ENCODE measurements around the gene AK3. TPM values are rescaled to one million over a fixed set of nuclear protein-coding genes. Genes with fewer than 3 reads are reported as not detected.
A peak's percentile ranks its signal among the peaks of the same experiment; 100 is the strongest.

The AK3 gene
- total RNA-seq (53.9 and 90.3 TPM in 2 replicates), polyA plus RNA-seq (56.3 and 66.3 TPM in 2 replicates), polyA minus RNA-seq (ENCODE audit: low replicate concordance) (8.2 and 13.4 TPM in 2 replicates)
- 44.2 and 50.3 TPM in 2 replicates for polyA plus RNA-seq (2012)

DNA sequence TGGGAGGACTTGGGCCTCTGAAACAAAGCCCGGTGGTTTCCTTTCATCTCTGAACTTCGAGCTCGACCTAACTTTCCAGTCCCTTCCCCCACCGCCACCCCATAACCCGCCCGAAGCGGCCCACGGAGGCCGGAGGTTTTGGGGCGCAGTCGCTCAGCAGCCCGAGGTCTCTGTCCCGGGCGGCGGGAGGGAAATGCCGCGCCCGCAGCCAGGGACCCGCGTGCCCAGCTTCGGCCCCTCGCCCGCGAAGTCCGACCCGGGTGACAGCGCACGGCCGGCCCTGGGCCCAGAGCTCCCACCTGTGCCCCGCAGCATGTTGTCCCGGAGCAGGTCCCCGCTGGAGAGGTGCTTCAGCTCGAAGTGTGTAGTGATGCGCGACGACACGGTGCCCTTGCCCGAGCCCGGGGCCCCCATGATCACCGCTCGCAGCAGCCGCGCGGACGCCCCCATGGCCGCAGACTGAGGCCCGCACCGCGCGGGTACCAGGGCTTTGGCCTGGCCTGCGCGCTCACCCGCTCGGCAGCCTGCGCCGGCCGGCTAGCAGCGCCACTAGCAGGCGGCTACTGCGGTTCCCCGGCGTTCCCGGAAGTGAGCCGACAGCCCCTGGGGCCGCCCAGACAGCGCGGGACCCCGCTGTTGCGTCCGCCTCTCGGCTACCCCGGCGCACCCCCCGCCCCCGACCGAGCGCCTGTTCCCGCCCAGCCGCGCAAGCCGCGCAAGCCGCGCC, at the start of gene AK3:
Gene AK3 (minus strand): TSS at position 565 of the 727 bp plus-strand sequence. CDS start 115 bp downstream, at position 450.
- Histone ChIP-seq H2AFZ (ENCODE audit: low read length) (peak within 1 kb of the TSS; percentile 84), H3K4me3 (replicated peaks in 1 of 4; ENCODE audit: control extremely low read depth in 1 of 4, insufficient read depth in 1 of 4, low read depth in 3 of 4, low read length in 4 of 4) (peak within 1 kb of the TSS; percentile 73 to 95 (median 92)), H3K9me3 (ENCODE audit: control insufficient read depth, insufficient read depth, low read depth, low read length) (no peaks in the 10 kb centered on the region), H3K79me2 (ENCODE audit: control insufficient read depth, insufficient read depth, low read length) (peaks cover 41% of the 10 kb centered on the region), H3K27ac (ENCODE audit: insufficient read depth, low read length) (peak within 1 kb of the TSS; percentile 90), H3K36me3 (ENCODE audit: control insufficient read depth, insufficient read depth, low read length) (no peaks in the 10 kb centered on the region), H3K9ac (ENCODE audit: insufficient read depth, low read length) (peak within 1 kb of the TSS; percentile 82), H3K27me3 (ENCODE audit: control insufficient read depth, insufficient read depth, low read length) (no peaks in the 10 kb centered on the region), H3K4me2 (ENCODE audit: extremely low read depth, insufficient read depth, low read length) (peak within 1 kb of the TSS; percentile 83), H4K20me1 (ENCODE audit: control insufficient read depth, extremely low read depth, insufficient read depth, low read length) (no peaks in the 10 kb centered on the region), H3K4me1 (ENCODE audit: control insufficient read depth, extremely low read depth, insufficient read depth, low read length) (no peaks in the 10 kb centered on the region)
- peak; percentile 86 to 87 for DNase-seq (ENCODE audit: low read depth in 2 of 2)
- TF ChIP-seq EZH2 (IDR thresholded peaks at IDR 0.05; ENCODE audit: low read length, missing control alignments) = no peak
- TF ChIP-seq, protein P1, sequence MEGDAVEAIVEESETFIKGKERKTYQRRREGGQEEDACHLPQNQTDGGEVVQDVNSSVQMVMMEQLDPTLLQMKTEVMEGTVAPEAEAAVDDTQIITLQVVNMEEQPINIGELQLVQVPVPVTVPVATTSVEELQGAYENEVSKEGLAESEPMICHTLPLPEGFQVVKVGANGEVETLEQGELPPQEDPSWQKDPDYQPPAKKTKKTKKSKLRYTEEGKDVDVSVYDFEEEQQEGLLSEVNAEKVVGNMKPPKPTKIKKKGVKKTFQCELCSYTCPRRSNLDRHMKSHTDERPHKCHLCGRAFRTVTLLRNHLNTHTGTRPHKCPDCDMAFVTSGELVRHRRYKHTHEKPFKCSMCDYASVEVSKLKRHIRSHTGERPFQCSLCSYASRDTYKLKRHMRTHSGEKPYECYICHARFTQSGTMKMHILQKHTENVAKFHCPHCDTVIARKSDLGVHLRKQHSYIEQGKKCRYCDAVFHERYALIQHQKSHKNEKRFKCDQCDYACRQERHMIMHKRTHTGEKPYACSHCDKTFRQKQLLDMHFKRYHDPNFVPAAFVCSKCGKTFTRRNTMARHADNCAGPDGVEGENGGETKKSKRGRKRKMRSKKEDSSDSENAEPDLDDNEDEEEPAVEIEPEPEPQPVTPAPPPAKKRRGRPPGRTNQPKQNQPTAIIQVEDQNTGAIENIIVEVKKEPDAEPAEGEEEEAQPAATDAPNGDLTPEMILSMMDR (conservative IDR thresholded peaks at IDR 0.05 in 1 of 2, IDR thresholded peaks at IDR 0.05 in 1 of 2; ENCODE audit: low read depth in 1 of 2, low read length in 2 of 2) = peak in 1 of 2 donors; percentile 16

DNA sequence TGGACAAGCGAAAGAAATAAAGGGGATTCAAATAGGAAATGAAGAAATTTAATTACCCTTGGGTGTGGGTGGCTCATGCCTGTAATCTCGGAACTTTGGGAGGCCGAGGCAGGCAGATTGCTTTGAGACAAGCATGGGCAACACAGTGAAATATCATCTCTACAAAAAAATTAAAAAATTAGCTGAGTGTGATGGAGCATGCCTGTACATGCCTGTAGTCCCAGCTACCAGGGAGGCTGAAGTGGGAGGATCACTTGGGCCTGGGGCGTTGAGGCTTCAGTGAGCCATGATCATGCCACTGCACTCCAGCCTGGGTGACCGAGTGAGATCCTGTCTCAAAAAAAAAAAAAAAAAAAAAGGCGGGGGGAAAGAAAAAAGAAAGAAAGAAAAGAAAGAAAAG, 47.7 kb upstream of the AK3 start:
- Histone ChIP-seq H3K27me3 (ENCODE audit: control insufficient read depth, insufficient read depth, low read length) (no peaks in the 10 kb centered on the region), H3K36me3 (ENCODE audit: control insufficient read depth, insufficient read depth, low read length) (no peaks in the 10 kb centered on the region), H3K27ac (ENCODE audit: insufficient read depth, low read length) (no peak overlapping the region), H3K9me3 (ENCODE audit: control insufficient read depth, insufficient read depth, low read depth, low read length) (no peaks in the 10 kb centered on the region), H4K20me1 (ENCODE audit: control insufficient read depth, extremely low read depth, insufficient read depth, low read length) (no peaks in the 10 kb centered on the region), H3K4me3 (replicated peaks in 1 of 4; ENCODE audit: control extremely low read depth in 1 of 4, insufficient read depth in 1 of 4, low read depth in 3 of 4, low read length in 4 of 4) (no peak overlapping the region), H3K4me1 (ENCODE audit: control insufficient read depth, extremely low read depth, insufficient read depth, low read length) (peaks cover 4% of the 10 kb centered on the region), H3K79me2 (ENCODE audit: control insufficient read depth, insufficient read depth, low read length) (no peaks in the 10 kb centered on the region), H3K9ac (ENCODE audit: insufficient read depth, low read length) (no peak overlapping the region), H3K4me2 (ENCODE audit: extremely low read depth, insufficient read depth, low read length) (no peak overlapping the region), H2AFZ (ENCODE audit: low read length) (no peak overlapping the region)
- TF ChIP-seq EZH2 (IDR thresholded peaks at IDR 0.05; ENCODE audit: low read length, missing control alignments) = no peak
- TF ChIP-seq, protein P1 (conservative IDR thresholded peaks at IDR 0.05 in 1 of 2, IDR thresholded peaks at IDR 0.05 in 1 of 2; ENCODE audit: low read depth in 1 of 2, low read length in 2 of 2) = no peak
- DNase-seq (ENCODE audit: low read depth in 2 of 2) = no peak

DNA sequence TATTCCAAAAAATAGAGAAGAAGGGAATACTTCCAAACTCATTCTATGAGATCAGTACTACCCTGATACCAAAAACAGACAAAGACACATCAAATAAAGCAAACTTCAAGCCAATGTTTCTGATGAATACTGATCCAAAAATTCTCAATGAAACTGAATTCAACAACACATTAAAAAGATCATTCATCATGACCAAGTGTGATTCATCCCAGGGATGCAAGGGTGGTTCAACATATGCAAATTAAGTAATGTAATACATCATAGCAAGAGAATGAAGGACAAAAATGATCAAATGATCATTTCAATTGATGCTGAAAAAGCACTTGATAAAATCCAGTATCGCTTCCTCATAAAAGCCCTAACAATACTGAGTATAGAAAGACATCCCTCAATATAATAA, 46.9 kb upstream of the AK3 start:
- no peak overlapping the region for H3K27ac ChIP-seq (ENCODE audit: insufficient read depth, low read length)
- TF ChIP-seq EZH2 (IDR thresholded peaks at IDR 0.05; ENCODE audit: low read length, missing control alignments) = no peak
- TF ChIP-seq, protein P1 (conservative IDR thresholded peaks at IDR 0.05 in 1 of 2, IDR thresholded peaks at IDR 0.05 in 1 of 2; ENCODE audit: low read depth in 1 of 2, low read length in 2 of 2) = no peak
- H3K27me3 ChIP-seq (ENCODE audit: control insufficient read depth, insufficient read depth, low read length) = no peaks in the 10 kb centered on the region
- no peaks in the 10 kb centered on the region for H4K20me1 ChIP-seq (ENCODE audit: control insufficient read depth, extremely low read depth, insufficient read depth, low read length)
- H3K9me3 ChIP-seq (ENCODE audit: control insufficient read depth, insufficient read depth, low read depth, low read length) = no peaks in the 10 kb centered on the region
- H3K9ac ChIP-seq (ENCODE audit: insufficient read depth, low read length) = no peak overlapping the region
- H3K4me3 ChIP-seq (replicated peaks in 1 of 4; ENCODE audit: control extremely low read depth in 1 of 4, insufficient read depth in 1 of 4, low read depth in 3 of 4, low read length in 4 of 4) = no peak overlapping the region
- no peak overlapping the region for H2AFZ ChIP-seq (ENCODE audit: low read length)
- no peak overlapping the region for H3K4me2 ChIP-seq (ENCODE audit: extremely low read depth, insufficient read depth, low read length)
- H3K79me2 ChIP-seq (ENCODE audit: control insufficient read depth, insufficient read depth, low read length) = no peaks in the 10 kb centered on the region
- no peak for DNase-seq (ENCODE audit: low read depth in 2 of 2)
- H3K4me1 ChIP-seq (ENCODE audit: control insufficient read depth, extremely low read depth, insufficient read depth, low read length) = peaks cover 4% of the 10 kb centered on the region
- no peaks in the 10 kb centered on the region for H3K36me3 ChIP-seq (ENCODE audit: control insufficient read depth, insufficient read depth, low read length)
